Esophagus squamous epithelium (tissue), 4 donors: ENCODE measurements around the gene REEP6.

ENCODE experiments used
- CTCF ChIP-seq, 6 experiments: fragments of 450-650 bp in 4 of 6; fragments of 200-600 bp in 2 of 6; sonication (generic) in 2 of 6; IDR thresholded peaks; one replicate each; pipeline ENCODE4 v1.5.1; 2016 to 2019; ENCODE audit warnings: antibody characterized with exemption in 6 of 6, mild to moderate bottlenecking in 4 of 6, moderate library complexity in 4 of 6
- POLR2A ChIP-seq, 4 donors: fragments of 450-650 bp; IDR thresholded peaks; one replicate each; pipeline ENCODE4 v1.6.1; 2017; ENCODE audit warnings: antibody characterized with exemption in 4 of 4, mild to moderate bottlenecking in 4 of 4, moderate library complexity in 3 of 4

DNA sequence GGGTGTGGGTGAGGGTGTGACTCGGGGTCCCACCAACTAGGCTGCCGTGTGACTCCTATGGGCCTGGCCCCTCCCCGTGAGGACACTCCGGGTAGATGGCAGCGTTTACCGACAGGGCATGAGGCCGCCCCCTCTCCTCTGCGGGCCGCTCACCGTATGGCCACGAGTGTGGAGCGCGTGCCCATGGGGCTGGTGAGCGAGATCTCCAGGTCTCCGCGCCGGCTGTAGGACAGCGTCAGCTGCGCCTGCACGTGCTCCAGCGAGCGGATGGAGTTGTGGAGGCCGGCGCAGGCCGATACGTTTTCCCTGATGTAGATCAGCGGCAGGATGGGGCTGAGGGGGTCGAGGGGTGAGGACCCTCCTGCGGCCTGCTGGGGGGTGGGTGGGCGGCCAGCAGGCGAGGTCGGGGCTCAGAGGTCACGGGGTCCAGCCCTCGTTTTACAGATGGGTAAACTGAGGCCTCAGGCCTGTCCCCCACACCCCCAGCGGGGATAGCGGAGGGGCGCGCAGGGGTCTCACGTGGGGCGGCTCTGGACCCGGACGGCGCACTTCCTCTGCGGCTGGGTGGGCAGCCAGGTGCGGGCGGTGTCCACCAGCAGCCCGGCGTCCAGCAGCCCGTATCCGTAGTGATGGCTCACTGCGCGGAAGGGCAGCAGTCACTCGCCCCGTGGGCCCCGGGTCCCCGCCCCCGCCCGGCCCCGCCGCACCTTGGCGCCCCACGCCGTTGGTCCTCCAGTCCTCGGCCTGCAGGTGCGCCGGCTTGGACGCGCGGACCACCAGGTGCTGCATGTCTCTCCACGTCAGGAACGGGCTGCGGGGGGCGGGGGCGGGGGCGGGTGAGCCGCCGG, 7.6 kb upstream of the REEP6 start:
- TF ChIP-seq CTCF (IDR thresholded peaks at IDR 0.05): no peak
- no peak for TF ChIP-seq POLR2A (IDR thresholded peaks at IDR 0.05)
